GM21576 (cell line): ENCODE data around the gene SPDYC.

Experiments used
- ATAC-seq: cut with Tn5 transposase; IDR thresholded peaks from one replicate; pipeline ENCODE4 v1.9.1; 2021; ENCODE audit warnings: mild to moderate bottlenecking, moderate library complexity; ENCODE audit not compliant: unreplicated experiment

SPDYC gene

GRCh38 chr11:65221026-65221425 is 51.0 kb downstream of the SPDYC start:
- no peak for ATAC-seq
